Stimulated activated CD8-positive, alpha-beta memory T cell treated with anti-CD3 and anti-CD28 coated beads, Interleukin-12 subunit alpha, Interleukin-12 subunit beta, amount 100 ng/mL, for 24 hours (primary cell): ENCODE results near the gene TRAF3.

Source experiments
- DNase-seq: peaks from one replicate; pipeline ENCODE4 v3.0.0-alpha.2; 2020; ENCODE audit errors: extremely low read depth

TRAF3 gene

GRCh38 chr14:102955636-102956408, 178.6 kb downstream of the TRAF3 start:
- no peak for DNase-seq

GRCh38 chr14:102957222-102957621, 180.0 kb downstream of the TRAF3 start:
- DNase-seq = no peak

- DNase-seq = no peak
These were observed 181.2 kb downstream of the TRAF3 start for GRCh38 chr14:102958461-102958860.
